ENCODE measurements around the gene ATG7.

Gene ATG7

DNA sequence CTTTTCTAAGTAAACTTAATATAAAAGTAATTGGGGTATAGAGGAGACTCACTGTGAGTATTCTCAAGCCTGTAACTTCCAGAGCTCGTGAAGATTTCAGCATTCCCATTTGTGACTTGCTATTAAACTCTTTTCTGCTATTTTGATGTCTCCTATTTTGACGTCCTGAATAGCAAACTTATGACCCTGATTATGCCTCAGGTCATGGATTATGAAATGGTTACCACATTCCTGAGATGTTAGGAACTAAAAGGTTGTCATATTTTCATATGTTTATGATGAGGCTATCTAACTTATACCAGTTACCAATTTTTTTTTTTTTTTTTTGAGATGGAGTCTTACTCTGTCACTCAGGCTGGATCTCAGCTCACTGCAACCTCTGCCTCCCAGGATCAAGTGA is 105.5 kb downstream of the ATG7 start:
- DNase-seq (ENCODE audit: low read depth): no peak
- TF ChIP-seq, protein P1, sequence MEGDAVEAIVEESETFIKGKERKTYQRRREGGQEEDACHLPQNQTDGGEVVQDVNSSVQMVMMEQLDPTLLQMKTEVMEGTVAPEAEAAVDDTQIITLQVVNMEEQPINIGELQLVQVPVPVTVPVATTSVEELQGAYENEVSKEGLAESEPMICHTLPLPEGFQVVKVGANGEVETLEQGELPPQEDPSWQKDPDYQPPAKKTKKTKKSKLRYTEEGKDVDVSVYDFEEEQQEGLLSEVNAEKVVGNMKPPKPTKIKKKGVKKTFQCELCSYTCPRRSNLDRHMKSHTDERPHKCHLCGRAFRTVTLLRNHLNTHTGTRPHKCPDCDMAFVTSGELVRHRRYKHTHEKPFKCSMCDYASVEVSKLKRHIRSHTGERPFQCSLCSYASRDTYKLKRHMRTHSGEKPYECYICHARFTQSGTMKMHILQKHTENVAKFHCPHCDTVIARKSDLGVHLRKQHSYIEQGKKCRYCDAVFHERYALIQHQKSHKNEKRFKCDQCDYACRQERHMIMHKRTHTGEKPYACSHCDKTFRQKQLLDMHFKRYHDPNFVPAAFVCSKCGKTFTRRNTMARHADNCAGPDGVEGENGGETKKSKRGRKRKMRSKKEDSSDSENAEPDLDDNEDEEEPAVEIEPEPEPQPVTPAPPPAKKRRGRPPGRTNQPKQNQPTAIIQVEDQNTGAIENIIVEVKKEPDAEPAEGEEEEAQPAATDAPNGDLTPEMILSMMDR (IDR thresholded peaks at IDR 0.05; ENCODE audit: low read depth, low read length, missing control alignments): no peak
- no peak overlapping the region for H3K4me3 ChIP-seq (ENCODE audit: low read depth, low read length)

DNA sequence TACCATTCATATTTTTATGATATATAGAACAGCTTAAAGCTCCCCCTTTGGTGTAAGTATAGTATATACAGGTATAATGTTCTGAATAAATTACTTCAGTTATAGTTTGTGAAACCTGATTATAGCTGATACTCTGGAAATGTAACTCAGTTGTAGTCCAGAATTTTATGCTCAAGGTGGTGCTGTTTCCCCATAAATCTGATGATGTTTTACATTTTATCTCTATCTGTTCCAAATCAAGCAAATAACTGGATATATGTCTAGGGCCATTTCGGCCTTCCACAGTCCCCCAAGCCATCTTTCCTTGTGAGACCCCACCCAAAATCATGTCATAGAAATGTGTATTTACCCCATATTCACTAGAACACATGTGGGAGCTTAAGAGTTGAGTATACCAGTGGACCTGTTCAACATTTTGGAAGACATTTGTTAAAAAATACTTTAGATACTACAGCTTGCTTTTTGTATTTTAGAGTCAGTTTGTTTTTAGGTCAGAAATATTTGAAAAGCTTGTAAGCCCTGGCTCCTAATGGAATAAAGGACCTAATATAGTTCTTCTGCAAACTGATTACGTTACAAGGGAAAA is 107.1 kb downstream of the ATG7 start:
- no peak for DNase-seq (ENCODE audit: low read depth)
- TF ChIP-seq, protein P1 (IDR thresholded peaks at IDR 0.05; ENCODE audit: low read depth, low read length, missing control alignments): no peak
- no peak overlapping the region for H3K4me3 ChIP-seq (ENCODE audit: low read depth, low read length)

DNA sequence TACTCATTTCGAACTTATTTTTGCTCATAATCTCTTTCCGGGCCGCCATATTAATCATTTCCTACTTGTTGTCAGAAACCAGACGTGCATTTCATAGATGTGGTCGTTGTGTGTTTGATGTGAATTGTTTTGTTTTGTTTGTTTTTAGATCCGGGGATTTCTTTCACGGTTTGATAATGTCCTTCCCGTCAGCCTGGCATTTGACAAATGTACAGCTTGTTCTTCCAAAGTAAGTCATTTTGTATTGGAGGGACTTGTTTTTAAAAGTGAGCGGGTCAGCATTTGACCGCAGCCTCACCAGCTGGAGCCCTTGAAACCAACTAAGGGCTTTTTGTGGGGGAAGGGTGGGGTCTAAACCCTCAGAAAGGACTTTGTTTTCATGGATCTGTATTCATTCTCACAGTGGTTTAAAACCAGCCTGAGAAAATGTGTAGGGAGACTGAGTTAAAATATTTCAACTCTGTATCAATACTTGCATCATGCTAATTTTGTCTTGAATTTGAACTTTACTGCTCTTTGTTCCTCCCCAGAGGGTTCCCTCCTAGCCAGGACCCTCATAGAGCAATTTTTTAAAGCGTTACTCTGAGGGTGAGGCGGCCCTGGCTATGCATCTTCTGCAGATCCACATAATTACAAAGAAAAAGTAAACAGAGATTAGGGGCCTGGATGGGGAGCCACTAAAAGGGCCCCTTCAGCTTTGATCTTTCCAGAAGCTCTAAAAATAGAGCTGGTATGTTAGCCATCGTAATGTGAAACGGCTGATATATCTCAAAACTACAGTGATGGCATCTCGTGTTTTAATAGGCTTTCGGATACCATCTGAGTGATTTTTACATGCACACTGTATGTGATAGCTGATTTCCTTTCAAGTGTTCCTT is 107.9 kb downstream of the ATG7 start:
- no peak overlapping the region for H3K4me3 ChIP-seq (ENCODE audit: low read depth, low read length)
- TF ChIP-seq, protein P1 (IDR thresholded peaks at IDR 0.05; ENCODE audit: low read depth, low read length, missing control alignments): no peak
- DNase-seq (ENCODE audit: low read depth): no peak

DNA sequence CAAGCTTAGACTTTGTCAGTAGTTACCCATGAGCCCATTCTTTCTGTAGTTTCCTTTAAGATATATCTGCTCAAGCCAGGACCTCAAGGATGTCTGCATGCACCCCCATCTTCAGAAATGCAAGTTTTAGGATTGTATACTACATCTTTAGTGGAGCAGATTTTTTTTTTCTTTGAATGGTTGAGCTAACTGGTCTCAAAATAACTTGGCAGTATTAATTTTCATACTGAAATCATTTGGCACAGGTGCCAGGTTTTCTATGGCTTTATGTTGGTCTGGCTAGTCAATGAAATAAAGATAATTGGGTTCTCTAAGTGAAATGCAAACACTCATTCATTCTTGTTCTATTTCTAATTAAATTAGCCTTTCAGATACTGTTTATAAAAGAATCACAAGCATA is 108.9 kb downstream of the ATG7 start:
- TF ChIP-seq, protein P1 (IDR thresholded peaks at IDR 0.05; ENCODE audit: low read depth, low read length, missing control alignments): no peak
- no peak overlapping the region for H3K4me3 ChIP-seq (ENCODE audit: low read depth, low read length)
- DNase-seq (ENCODE audit: low read depth): no peak

DNA sequence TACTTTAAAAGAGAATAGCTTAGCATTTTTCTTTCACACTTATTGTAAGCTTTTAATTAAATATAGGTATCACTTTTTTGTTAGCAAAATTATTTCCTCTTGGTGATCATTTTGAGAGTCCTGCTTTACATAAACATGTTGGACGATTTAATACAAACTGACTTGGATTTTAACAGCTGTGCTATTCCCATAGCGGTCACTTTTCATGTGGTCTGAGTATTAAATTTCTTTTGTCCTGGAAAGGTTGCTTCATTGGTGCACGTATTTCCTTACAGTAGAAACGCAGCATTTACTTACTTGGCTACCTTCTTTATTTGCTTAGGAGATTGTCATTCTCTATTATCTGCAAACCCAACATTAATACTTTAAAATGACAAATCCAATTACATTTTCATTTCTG is 109.4 kb downstream of the ATG7 start:
- TF ChIP-seq, protein P1 (IDR thresholded peaks at IDR 0.05; ENCODE audit: low read depth, low read length, missing control alignments): no peak

DNA sequence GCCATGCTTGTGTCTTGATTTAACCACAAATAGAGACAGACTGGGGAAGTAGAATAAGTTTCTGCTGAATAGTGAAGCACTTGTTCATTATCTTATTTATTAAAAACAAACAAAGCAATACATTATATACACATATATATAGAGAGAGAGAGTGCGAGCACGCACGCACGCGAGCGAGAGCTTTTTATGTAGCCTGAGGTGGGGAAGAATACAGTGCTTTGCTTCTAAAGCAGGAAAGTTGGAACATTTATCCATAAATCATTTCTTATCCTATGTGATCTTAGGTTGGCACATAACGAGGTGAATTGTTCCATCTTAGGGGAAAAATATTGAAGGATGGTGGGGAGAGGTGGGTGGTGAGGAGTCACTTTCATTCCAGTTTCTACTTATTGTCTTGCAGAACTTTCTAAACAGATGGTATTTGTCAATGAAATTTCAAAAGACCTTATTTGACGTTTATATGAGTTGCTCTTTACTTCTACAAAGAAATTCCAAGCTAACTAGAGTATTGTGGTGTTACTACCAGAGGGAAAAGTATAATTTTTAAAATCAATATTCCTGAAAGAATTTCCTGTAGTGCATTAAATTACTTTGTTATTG is 110.0 kb downstream of the ATG7 start:
- no peak for DNase-seq (ENCODE audit: low read depth)
- TF ChIP-seq, protein P1 (IDR thresholded peaks at IDR 0.05; ENCODE audit: low read depth, low read length, missing control alignments): no peak
- no peak overlapping the region for H3K4me3 ChIP-seq (ENCODE audit: low read depth, low read length)

More for the DNA sequence above, 109.4 kb downstream of the ATG7 start:
- no peak overlapping the region for H3K4me3 ChIP-seq (ENCODE audit: low read depth, low read length)
- DNase-seq (ENCODE audit: low read depth): no peak

Measured in GM12864 (cell line).